Testis (tissue), 3 donors: ENCODE results near the gene MRNIP. TPM values are rescaled to one million over a fixed set of nuclear protein-coding genes. Genes with fewer than 3 reads are reported as not detected.

Source experiments
- DNase-seq: peaks from one replicate; pipeline ENCODE4 v3.0.0-alpha.2; 2019
- H3K27ac ChIP-seq, 2 donors: fragments of 200-600 bp; sonication (generic); one replicate each; pipeline ENCODE4 v1.5.1; 2019
- H3K27me3 ChIP-seq: fragments of 200-600 bp; sonication (generic); one replicate; pipeline ENCODE4 v1.5.1; 2019
- H3K36me3 ChIP-seq: fragments of 200-600 bp; sonication (generic); one replicate; pipeline ENCODE4 v1.5.1; 2017; ENCODE audit warnings: low read depth; ENCODE audit errors: missing control alignments
- H3K4me1 ChIP-seq: fragments of 200-600 bp; sonication (generic); one replicate; pipeline ENCODE4 v1.5.1; 2019
- H3K4me3 ChIP-seq, 2 donors: fragments of 200-600 bp; sonication (generic); one replicate each; pipeline ENCODE4 v1.5.1; 2017 to 2019
- H3K9me3 ChIP-seq: fragments of 200-600 bp; sonication (generic); one replicate; pipeline ENCODE4 v1.5.1; 2017
- CTCF ChIP-seq, 3 experiments: fragments of 450-650 bp in 2 of 3; fragments of 200-600 bp in 1 of 3; sonication (generic) in 1 of 3; IDR thresholded peaks; one replicate each; pipeline ENCODE4 v1.5.1; 2016 to 2019; ENCODE audit warnings: antibody characterized with exemption in 3 of 3, mild to moderate bottlenecking in 2 of 3, moderate library complexity in 1 of 3
- POLR2A ChIP-seq: fragments of 450-650 bp; IDR thresholded peaks from one replicate; pipeline ENCODE4 v1.6.1; 2017; ENCODE audit warnings: antibody characterized with exemption, mild to moderate bottlenecking, moderate library complexity
- WGBS, 2 donors: methylation state at CpG; one replicate each; pipeline ENCODE4 v1.1.5; 2018; 5-methylcytosine and 5-hydroxymethylcytosine counted together
- intact Hi-C: fragments of 100-400 bp; cut with DNase I; formaldehyde crosslinking; loops from one replicate; pipeline ENCODE4 v1.15.1; 2023; ENCODE audit warnings: low total_unique reads
- polyA plus RNA-seq: library from polyadenylated mRNA; stranded (reverse); fragments of 350-450 nt; fragmentation: Illumina TruSeq; extraction: RNeasy Lipid Tissue Mini Kit (QIAGEN cat#74804); gene quantifications from one replicate; pipeline ENCODE4 v1.2.3, GENCODE V29; 2014; ENCODE audit warnings: low read depth, low replicate concordance; ENCODE audit not compliant: insufficient read depth
- total RNA-seq, 2 donors: library from RNA; depleted of rRNA; stranded (reverse); fragments of >200 nt; gene quantifications; one replicate each; pipeline ENCODE4 v1.2.3, GENCODE V29; 2016

Gene MRNIP
- total and polyA plus RNA-seq, 3 donors from 2014 or later = 34.9 to 61.4 (median 58.7) TPM

GRCh38 chr5:179822059-179822432, 36.6 kb downstream of the MRNIP start:
- Histone ChIP-seq H3K4me3 (peak overlapping the region; percentile 99 to 100), H3K27me3 (no peaks in the 10 kb centered on the region), H3K9me3 (no peaks in the 10 kb centered on the region), H3K4me1 (peaks cover 58% of the 10 kb centered on the region), H3K36me3 (no peaks in the 10 kb centered on the region), H3K27ac (peak overlapping the region; percentile 100)
- TF ChIP-seq POLR2A (no peak), CTCF (IDR thresholded peaks at IDR 0.05) (no peak)
- intact Hi-C loops = no loop called here
- 61 to 70% methylated on average over 3 of the region's 3 CpGs for WGBS, 2 donors
- no peak for DNase-seq

GRCh38 chr5:179821298-179822058, 37.1 kb downstream of the MRNIP start:
- H3K27me3 ChIP-seq = no peaks in the 10 kb centered on the region
- 0% methylated on average over 22 to 54 of the region's 54 CpGs for WGBS, 2 donors
- peak; percentile 97 for DNase-seq
- H3K27ac ChIP-seq = peak overlapping the region; percentile 100
- no peaks in the 10 kb centered on the region for H3K36me3 ChIP-seq
- no peaks in the 10 kb centered on the region for H3K9me3 ChIP-seq
- H3K4me3 ChIP-seq = peak overlapping the region; percentile 99 to 100
- intact Hi-C loops = no loop called here
- H3K4me1 ChIP-seq = peaks cover 61% of the 10 kb centered on the region
- TF ChIP-seq CTCF (IDR thresholded peaks at IDR 0.05) = no peak
- peak; percentile 53 for TF ChIP-seq POLR2A

GRCh38 chr5:179820483-179821297, 37.9 kb downstream of the MRNIP start, which contains the start of gene SQSTM1:
SQSTM1 (plus strand) TSS chr5:179820905; CDS start chr5:179820937, 32 bp downstream.
- WGBS, 2 donors = 0 to 1% methylated on average over 2 to 72 of the region's 81 CpGs

GRCh38 chr5:179820127-179820482, 38.5 kb downstream of the MRNIP start:
- intact Hi-C loops = no loop called here
- Histone ChIP-seq H3K27ac (peak overlapping the region; percentile 100), H3K27me3 (no peaks in the 10 kb centered on the region), H3K4me1 (peaks cover 63% of the 10 kb centered on the region), H3K36me3 (no peaks in the 10 kb centered on the region), H3K4me3 (peak overlapping the region; percentile 99 to 100), H3K9me3 (no peaks in the 10 kb centered on the region)
- TF ChIP-seq POLR2A = no peak
- 14 to 33% methylated on average over 2 to 12 of the region's 12 CpGs for WGBS, 2 donors
- no peak for DNase-seq

More at GRCh38 chr5:179820483-179821297, 37.9 kb downstream of the MRNIP start, which contains the start of gene SQSTM1:
- H3K36me3 ChIP-seq = no peaks in the 10 kb centered on the region
- H3K27ac ChIP-seq = peak within 1 kb of the TSS; percentile 100
- TF ChIP-seq CTCF (IDR thresholded peaks at IDR 0.05) (no peak), POLR2A (peak; percentile 96)
- peaks cover 63% of the 10 kb centered on the region for H3K4me1 ChIP-seq
- peak within 1 kb of the TSS; percentile 99 to 100 for H3K4me3 ChIP-seq
- H3K9me3 ChIP-seq = no peaks in the 10 kb centered on the region
- H3K27me3 ChIP-seq = no peaks in the 10 kb centered on the region
- intact Hi-C loops = no loop called here
- DNase-seq = peak; percentile 83
